Measurements from ENCODE around the gene MAPK11. TPM values are rescaled to one million over a fixed set of nuclear protein-coding genes. Genes with fewer than 3 reads are reported as not detected.

MAPK11 gene
- total and polyA plus RNA-seq, 4 donors: 8.3 to 15.3 (median 11.9) TPM

DNA sequence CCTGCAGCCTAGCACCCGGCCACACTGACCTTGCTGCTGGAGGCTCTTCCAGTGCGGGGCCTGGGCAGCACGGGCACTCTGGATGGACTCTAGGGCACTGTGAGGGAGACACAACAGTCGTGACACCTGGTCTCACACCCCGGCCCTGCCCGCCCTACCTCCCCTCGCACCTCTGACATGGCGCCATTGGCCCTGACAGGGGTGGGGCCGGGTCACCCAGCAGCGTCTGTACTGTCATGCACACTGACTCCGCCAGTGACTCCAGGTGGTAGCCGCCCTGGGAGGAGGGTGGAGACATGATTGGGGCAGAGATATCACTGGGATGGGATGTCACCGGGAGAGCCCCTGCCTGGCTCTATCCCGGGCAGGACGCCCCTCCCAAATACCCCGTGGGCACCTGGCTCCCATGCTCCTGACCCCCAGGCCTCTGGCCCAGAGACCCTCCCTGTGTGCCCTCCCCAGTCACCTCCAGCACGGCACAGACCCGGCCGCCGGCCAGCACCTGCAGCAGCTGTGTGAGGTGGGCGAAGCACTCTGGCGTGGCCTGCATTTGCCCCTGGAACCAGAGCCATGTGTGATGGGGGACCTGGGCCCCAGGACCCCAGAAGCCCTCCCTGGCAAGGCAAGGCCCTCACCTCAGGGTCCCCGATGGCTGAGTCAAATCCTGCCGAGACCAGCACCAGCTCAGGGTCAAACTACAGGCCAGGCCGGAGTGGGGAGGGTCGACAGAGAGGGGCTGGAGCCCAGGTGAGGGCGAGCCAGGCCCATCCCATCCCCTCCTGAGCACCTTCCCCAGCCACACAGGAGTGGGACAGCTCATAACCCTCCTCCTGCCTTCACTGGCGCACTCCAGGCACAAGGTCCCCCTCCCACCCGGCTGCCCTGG is 21.7 kb downstream of the MAPK11 start:
- no peak overlapping the region for H3K27ac ChIP-seq (ENCODE audit: low read depth in 1 of 2, low read length in 1 of 2)
- DNase-seq (no peak), ATAC-seq (ENCODE audit: insufficient read depth, low FRiP score) (no peak)
- H3K27me3 ChIP-seq (ENCODE audit: control insufficient read depth in 3 of 3, insufficient read depth in 3 of 3, low read length in 2 of 3): no peaks in the 10 kb centered on the region
- WGBS, 2 donors: 91 to 94% methylated on average over 29 of the region's 29 CpGs
- no peak overlapping the region for H3K4me3 ChIP-seq
- TF ChIP-seq, protein P1, sequence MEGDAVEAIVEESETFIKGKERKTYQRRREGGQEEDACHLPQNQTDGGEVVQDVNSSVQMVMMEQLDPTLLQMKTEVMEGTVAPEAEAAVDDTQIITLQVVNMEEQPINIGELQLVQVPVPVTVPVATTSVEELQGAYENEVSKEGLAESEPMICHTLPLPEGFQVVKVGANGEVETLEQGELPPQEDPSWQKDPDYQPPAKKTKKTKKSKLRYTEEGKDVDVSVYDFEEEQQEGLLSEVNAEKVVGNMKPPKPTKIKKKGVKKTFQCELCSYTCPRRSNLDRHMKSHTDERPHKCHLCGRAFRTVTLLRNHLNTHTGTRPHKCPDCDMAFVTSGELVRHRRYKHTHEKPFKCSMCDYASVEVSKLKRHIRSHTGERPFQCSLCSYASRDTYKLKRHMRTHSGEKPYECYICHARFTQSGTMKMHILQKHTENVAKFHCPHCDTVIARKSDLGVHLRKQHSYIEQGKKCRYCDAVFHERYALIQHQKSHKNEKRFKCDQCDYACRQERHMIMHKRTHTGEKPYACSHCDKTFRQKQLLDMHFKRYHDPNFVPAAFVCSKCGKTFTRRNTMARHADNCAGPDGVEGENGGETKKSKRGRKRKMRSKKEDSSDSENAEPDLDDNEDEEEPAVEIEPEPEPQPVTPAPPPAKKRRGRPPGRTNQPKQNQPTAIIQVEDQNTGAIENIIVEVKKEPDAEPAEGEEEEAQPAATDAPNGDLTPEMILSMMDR (IDR thresholded peaks at IDR 0.05; ENCODE audit: control extremely low read depth, extremely low read depth): no peak
- H3K4me1 ChIP-seq (ENCODE audit: control insufficient read depth in 5 of 5, insufficient read depth in 5 of 5, low read length in 5 of 5): peaks cover 3 to 28% (median 8%) of the 10 kb centered on the region in 5 donors
- peaks cover 0 to 16% (median 12%) of the 10 kb centered on the region in 4 donors for H3K36me3 ChIP-seq (ENCODE audit: control insufficient read depth in 4 of 4, insufficient read depth in 4 of 4, low read length in 4 of 4)
- H3K9ac ChIP-seq (ENCODE audit: insufficient read depth in 1 of 2, low read length in 2 of 2): no peak overlapping the region
- no peaks in the 10 kb centered on the region for H3K9me3 ChIP-seq (ENCODE audit: control insufficient read depth in 4 of 4, insufficient read depth in 3 of 4, low read length in 3 of 4)

DNA sequence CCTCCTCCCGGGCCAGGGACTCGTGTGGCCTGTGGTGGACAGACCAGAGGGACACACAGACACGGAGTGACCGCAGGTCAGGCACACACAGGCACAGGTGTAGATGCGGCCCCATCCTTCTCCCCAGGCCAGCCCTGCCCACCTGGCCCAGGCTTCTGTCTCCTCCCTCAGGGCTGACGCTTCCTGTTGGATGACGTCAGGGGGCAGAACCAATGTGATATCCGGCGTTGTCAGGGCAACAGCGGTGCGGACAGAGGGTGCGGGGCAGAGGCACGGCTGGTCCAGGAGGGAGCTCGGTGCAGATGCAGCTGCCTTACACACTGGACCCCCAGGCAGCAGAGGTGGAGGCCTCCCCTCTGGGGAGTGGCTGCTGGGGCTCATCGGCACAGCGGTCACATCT is 22.4 kb downstream of the MAPK11 start:
- no peak overlapping the region for H3K4me3 ChIP-seq
- WGBS, 2 donors: 59 to 69% methylated on average over 16 of the region's 16 CpGs
- TF ChIP-seq, protein P1 (IDR thresholded peaks at IDR 0.05; ENCODE audit: control extremely low read depth, extremely low read depth): no peak
- no peak overlapping the region for H3K27ac ChIP-seq (ENCODE audit: low read depth in 1 of 2, low read length in 1 of 2)
- no peaks in the 10 kb centered on the region for H3K27me3 ChIP-seq (ENCODE audit: control insufficient read depth in 3 of 3, insufficient read depth in 3 of 3, low read length in 2 of 3)
- ATAC-seq (ENCODE audit: insufficient read depth, low FRiP score): no peak
- H3K9ac ChIP-seq (ENCODE audit: insufficient read depth in 1 of 2, low read length in 2 of 2): no peak overlapping the region
- H3K9me3 ChIP-seq (ENCODE audit: control insufficient read depth in 4 of 4, insufficient read depth in 3 of 4, low read length in 3 of 4): no peaks in the 10 kb centered on the region
- DNase-seq: peak in 2 of 3 donors; percentile 53 to 70
- H3K36me3 ChIP-seq (ENCODE audit: control insufficient read depth in 4 of 4, insufficient read depth in 4 of 4, low read length in 4 of 4): peaks cover 0 to 16% (median 12%) of the 10 kb centered on the region in 4 donors
- peaks cover 3 to 33% (median 8%) of the 10 kb centered on the region in 5 donors for H3K4me1 ChIP-seq (ENCODE audit: control insufficient read depth in 5 of 5, insufficient read depth in 5 of 5, low read length in 5 of 5)

DNA sequence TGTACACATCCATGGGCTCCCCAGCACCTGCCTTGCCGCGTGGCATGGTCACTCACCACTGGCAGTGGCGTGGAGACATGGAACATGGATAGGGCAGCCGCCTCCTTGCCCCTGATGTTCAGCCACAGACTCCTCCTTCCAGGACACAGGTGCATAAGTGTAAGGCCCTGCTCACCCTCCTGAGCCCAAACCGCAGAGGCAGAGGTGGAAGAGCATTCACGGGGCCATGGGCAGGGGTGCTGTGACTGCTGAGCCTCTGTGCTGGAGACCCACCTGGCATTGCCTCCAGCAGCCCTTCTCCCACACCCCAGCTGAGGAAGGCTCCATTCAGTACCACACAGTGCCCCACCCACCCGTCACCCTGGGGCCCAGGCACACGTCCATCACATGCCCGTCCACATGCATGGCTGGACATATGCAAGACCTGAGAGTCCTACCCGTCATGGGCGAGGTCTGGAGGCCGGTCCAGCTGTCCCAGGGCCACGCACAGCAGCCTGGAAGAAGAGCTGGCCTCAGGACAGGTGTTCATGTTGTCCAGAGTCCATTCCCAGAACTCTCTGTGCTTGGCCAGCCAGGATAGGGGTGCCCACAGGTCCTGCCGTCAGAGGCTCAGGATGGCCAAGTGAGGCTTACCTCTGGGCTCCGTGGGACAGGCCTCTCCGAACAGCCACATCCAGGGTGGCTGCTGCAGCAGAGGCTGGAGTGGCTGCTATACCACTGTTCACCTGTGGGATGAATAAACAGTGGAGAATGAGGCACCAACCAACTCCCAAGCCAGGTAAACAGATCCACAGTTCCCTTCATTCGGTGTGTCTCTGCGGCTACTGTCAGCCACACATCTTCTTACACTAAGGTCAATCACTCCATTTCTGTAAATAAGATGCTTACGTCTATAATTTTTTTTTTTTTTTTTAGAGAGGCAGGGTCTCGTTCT is 23.7 kb downstream of the MAPK11 start:
- DNase-seq (no peak), ATAC-seq (ENCODE audit: insufficient read depth, low FRiP score) (no peak)
- TF ChIP-seq, protein P1 (IDR thresholded peaks at IDR 0.05; ENCODE audit: control extremely low read depth, extremely low read depth): no peak
- H3K27me3 ChIP-seq (ENCODE audit: control insufficient read depth in 3 of 3, insufficient read depth in 3 of 3, low read length in 2 of 3): no peaks in the 10 kb centered on the region
- no peak overlapping the region for H3K9ac ChIP-seq (ENCODE audit: insufficient read depth in 1 of 2, low read length in 2 of 2)
- no peaks in the 10 kb centered on the region for H3K9me3 ChIP-seq (ENCODE audit: control insufficient read depth in 4 of 4, insufficient read depth in 3 of 4, low read length in 3 of 4)
- no peak overlapping the region for H3K4me3 ChIP-seq
- H3K36me3 ChIP-seq (ENCODE audit: control insufficient read depth in 4 of 4, insufficient read depth in 4 of 4, low read length in 4 of 4): peaks cover 0 to 16% (median 12%) of the 10 kb centered on the region in 4 donors
- peaks cover 7 to 45% (median 9%) of the 10 kb centered on the region in 5 donors for H3K4me1 ChIP-seq (ENCODE audit: control insufficient read depth in 5 of 5, insufficient read depth in 5 of 5, low read length in 5 of 5)
- peak overlapping the region in 1 of 2 donors; percentile 11 for H3K27ac ChIP-seq (ENCODE audit: low read depth in 1 of 2, low read length in 1 of 2)
- WGBS, 2 donors: 89% methylated on average over 20 of the region's 20 CpGs
